A172 (cell line): ENCODE data around the gene CBX4. TPM values are rescaled to one million over a fixed set of nuclear protein-coding genes. Genes with fewer than 3 reads are reported as not detected.

ENCODE experiments used
- DNase-seq: peaks from one replicate; pipeline ENCODE4 v3.0.0-alpha.2; 2015; ENCODE audit warnings: low spot score
- total RNA-seq: library from RNA; depleted of rRNA; stranded (reverse); fragments of >200 nt; shearing (Covaris generic); gene quantifications from 2 replicates; pipeline ENCODE4 v1.2.3, GENCODE V29; 2014

CBX4 gene
- total RNA-seq, 1 experiment from 2014 or later: 17.2 TPM

- DNase-seq: no peak
Measured at GRCh38 chr17:79842656-79843473, 3.6 kb upstream of the CBX4 start.

GRCh38 chr17:79842136-79842655 lies 3.0 kb upstream of the CBX4 start:
- no peak for DNase-seq

GRCh38 chr17:79841369-79842135 lies 2.3 kb upstream of the CBX4 start:
- DNase-seq: no peak

DNA sequence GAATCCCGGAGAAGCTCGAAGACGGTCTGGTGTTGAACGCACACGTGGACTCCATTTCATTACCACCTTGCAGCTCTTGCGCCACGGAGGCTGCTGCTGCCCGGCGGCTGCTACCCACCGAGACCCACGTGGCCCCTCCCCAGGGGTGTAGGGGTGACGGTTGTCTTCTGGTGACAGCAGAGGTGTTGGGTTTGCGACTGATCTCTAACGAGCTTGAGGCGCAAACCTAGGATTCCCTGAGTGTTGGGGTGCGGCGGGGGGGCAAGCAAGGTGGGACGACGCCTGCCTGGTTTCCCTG lies 1.7 kb upstream of the CBX4 start:
- DNase-seq: no peak

GRCh38 chr17:79840269-79840988 lies 1.2 kb upstream of the CBX4 start:
- no peak for DNase-seq

DNA sequence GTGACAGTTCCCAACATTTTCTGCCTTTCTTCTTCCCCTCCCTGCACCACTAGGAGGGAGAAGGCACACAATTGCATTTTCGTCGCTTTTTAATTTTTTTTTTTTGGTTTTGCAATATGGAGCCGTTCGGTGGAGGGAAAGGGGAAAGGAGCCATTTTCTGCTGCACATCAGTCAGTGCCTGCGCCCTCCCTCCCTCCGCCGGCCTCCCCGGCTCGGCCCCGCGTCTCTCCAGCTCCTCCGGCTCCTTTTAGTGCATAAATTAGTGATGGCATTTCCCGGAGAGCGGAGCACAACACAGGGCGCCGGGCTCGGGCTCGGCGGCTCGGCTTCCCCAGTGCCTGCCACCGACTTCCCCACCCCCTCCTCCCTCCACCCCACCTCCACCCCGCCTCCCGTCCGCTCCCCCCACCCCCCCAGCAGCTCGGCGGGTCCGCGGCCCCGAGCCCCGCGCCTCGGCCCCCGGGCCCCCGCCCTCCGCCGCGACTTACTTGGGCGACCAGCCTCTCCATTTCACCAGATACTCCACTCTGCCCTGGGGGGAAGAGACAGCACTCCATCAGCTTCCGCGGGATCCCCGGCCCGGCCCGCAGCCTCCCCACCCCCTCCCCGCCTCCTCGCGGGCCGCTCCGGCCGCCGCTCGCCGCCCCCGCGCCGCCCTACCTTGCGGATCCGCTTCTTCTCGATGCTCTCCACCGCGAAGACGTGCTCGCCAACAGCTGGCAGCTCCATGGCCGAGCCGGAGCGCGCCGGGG lies 542 bp downstream of the CBX4 start:
- peak; percentile 44 for DNase-seq

DNA sequence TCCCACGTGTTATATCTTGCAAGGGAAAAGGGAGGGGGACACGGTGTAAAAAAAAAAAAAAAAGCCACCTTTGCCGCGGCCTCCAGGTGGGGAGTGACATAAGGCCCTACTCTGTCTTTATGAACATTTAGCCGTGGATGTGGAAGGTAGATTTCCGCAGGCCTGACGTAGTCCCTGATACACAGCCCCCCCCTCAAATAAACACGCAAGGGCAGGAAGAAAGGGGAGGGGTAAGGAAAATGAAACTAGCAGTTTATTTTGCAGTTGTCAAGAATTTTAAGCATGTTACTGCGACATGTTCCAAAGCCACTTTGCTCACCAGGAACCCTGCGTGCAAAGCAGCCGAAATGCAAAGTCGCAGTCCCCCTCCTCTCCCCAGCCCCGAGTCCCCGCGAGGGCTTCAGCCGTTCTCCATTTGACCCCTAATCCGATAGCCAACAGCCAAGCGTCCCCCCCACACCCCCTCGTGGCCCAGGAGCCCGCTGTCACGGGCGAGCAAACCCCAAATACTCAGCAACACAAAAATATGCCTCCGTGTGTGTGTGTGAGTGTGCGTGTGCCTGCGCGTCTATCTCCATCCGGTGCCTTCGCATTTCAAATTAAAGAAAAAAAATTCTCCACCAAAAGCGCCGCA lies 1.2 kb downstream of the CBX4 start:
- no peak for DNase-seq

DNA sequence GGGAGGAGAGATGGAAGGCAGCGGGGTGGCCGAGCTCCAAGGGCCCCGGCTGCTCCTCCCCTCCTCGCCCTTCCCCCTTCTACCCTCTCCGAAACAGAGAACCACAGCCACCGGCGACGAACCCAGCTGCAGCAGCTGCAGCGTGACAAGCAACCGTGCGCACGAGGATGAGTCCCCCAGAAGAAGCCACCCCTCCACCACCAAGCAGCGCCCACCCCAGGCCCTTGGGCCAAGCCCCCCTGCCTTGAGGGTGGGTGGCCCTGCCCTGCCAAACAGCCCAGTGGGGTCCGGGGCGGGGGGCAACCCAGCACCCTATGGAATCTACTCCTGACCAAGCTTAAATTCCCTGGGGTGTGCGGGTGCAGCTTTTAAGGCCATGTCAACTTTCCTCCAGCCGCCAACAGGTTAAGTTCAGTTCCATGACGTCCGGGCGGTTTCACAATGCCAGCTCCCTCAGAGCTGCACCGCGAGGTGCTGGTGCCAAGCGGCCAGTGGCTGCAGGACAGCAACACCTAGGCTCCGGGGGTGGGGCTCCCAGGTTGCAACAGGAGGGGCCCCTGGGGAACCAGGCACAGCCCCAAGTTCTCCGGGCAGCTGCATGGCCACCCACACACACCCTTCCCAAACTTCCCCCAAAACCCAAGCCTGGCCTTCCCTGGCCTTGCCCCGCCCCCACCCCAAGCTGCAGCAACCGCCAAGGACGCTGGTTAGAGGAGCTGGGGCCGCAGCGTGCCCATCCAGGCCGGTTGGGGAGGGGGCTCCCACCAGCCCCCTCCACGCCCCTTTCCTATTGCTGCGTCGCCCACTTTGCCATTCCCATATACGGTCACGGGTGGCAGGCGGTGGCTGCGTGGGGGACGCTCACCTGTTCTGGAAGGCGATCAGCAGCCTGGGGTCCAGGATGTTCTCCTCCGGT lies 2.0 kb downstream of the CBX4 start:
- DNase-seq: peak; percentile 64

DNA sequence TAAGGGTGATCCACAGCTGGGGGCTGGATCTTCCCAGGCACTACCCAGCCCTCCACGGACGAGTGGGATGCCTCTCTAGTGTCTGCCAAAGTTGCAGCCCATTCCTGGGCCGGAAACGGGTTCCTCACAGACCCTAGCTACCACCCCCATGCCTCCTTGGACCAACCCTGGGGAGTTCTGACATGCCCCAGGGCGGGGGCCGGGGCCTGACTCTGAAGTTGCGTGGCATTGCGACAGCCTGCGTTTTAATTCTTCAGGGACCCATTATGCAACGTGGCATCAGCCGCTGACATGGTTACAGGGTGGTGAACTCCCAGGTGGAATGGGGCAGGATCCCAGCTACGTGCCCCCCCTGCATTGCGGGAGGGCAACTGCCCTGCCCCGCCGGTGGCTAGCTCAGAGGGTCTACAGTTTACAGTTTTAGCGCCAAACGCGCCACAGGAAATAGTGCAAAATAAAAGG lies 2.7 kb downstream of the CBX4 start:
- no peak for DNase-seq

DNA sequence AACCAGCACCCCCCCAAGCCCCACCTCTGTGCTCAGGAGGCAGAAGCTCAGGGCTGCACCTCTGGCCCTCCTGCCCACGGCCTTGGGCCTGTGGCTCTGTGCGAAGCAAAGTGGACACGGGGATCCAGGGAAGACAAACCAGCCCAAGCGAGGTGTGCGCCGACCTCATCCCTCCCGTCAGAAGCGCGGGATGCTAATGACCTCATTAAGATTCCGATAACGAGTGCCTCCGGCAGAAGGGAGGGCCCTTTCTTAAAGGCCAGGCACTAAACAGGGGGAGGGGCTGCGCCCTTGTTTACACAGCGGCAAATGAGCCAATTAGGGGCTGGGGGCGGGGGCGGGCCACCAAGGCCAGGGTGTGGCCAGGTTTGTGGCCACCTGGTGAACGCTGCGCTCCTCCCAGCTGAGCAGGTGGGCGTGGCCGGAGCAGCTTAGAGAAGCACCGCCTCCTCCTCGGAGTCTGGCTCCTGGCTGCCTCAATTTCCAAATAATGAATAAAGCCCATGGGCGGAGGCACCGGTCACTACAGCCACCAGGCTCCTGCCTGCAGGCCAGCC lies 3.2 kb downstream of the CBX4 start:
- no peak for DNase-seq

GRCh38 chr17:79835470-79835899 lies 3.8 kb downstream of the CBX4 start:
- DNase-seq: no peak

DNA sequence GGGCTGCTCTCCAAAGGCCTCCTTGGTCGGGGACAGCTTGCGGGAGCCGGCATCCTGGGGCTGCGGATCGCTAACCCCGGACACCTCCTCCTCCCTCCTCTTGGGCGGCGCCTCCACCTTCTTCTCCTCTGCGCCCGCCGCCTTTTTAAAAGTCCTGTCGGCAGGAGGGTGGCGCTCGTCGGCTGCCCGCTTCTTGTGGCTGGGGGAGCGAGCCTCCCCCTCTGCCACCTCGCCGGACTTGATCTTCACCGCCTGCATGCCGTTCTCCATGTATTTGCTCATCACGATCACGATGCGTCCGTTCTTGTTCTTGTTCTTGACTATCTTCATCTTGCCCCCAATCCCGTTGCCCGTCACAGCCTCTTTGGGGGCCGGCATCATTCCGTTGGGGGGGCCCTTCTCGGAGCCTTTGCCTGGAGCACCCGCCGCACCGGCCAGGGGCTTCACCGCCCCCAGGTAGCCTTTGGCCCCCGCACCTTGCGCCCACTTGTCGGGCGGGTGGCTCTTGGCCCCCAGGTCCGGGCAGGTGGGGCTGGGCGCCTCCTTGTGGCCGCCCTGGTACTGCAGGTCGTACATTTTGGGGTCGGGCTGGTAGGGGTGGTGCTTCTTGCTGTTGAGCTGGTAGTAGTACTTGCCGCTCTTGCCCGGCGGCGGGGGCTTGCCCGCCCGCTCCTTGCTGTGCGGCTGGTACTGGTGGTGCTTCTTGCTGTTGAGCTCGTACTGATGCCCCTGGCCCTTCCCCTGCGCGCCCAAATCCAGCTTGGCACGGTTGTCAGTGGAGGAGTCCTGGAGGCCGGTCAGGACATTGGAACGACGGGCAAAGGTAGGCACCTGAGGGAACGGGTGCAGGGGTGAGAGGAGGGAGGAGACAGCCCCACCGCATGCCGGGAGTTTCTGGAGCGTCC lies 4.4 kb downstream of the CBX4 start:
- DNase-seq: no peak

- no peak for DNase-seq
Measured at GRCh38 chr17:79833744-79834564, 5.3 kb downstream of the CBX4 start.

- no peak for DNase-seq
Measured at GRCh38 chr17:79833110-79833450, 6.2 kb downstream of the CBX4 start.

- peak; percentile 50 for DNase-seq
Measured at GRCh38 chr17:79832218-79833109, 6.8 kb downstream of the CBX4 start.
